Astrocyte (in vitro differentiated cells and primary cell): ENCODE measurements around the gene EHD1. TPM values are rescaled to one million over a fixed set of nuclear protein-coding genes. Genes with fewer than 3 reads are reported as not detected.

Experiments used
- DNase-seq: peaks from one replicate; pipeline ENCODE4 v3.0.0-alpha.2; 2010; ENCODE audit warnings: low read depth
- FAIRE-seq: peaks from 2 replicates; lab custom pipeline; 2011; peaks lifted over from hg19 to GRCh38; lab: Jason Lieb, UNC
- H2AFZ ChIP-seq: 2 replicates; pipeline ENCODE4 v1.6.0; 2012; ENCODE audit warnings: low read depth, low read length, inconsistent platforms
- H3K27ac ChIP-seq: 2 replicates; pipeline ENCODE4 v1.5.1; 2011; ENCODE audit warnings: low read depth, low read length, inconsistent platforms
- H3K27me3 ChIP-seq: 2 replicates; pipeline ENCODE4 v1.6.0; 2011; ENCODE audit warnings: low read length, inconsistent platforms; ENCODE audit not compliant: insufficient read depth
- H3K36me3 ChIP-seq: 2 replicates; pipeline ENCODE4 v1.5.1; 2011; ENCODE audit warnings: low read length, inconsistent platforms; ENCODE audit not compliant: insufficient read depth
- H3K4me1 ChIP-seq: 2 replicates; pipeline ENCODE4 v1.5.1; 2011; ENCODE audit warnings: low read length, inconsistent platforms; ENCODE audit not compliant: insufficient read depth
- H3K4me2 ChIP-seq: 2 replicates; pipeline ENCODE4 v1.6.0; 2012; ENCODE audit warnings: low read length, inconsistent platforms
- H3K4me3 ChIP-seq: 2 replicates; pipeline ENCODE4 v1.5.1; 2011; ENCODE audit warnings: low read depth, mild to moderate bottlenecking, low read length, inconsistent platforms; ENCODE audit not compliant: insufficient read depth
- H3K79me2 ChIP-seq: 2 replicates; pipeline ENCODE4 v1.6.0; 2012; ENCODE audit warnings: mild to moderate bottlenecking, low read length, inconsistent platforms; ENCODE audit not compliant: insufficient read depth
- H3K9ac ChIP-seq: 2 replicates; pipeline ENCODE4 v1.6.0; 2012; ENCODE audit warnings: mild to moderate bottlenecking, low read length, inconsistent platforms
- H3K9me3 ChIP-seq: 2 replicates; pipeline ENCODE4 v1.5.1; 2012; ENCODE audit warnings: low read depth, mild to moderate bottlenecking, low read length, inconsistent platforms; ENCODE audit not compliant: insufficient read depth
- H4K20me1 ChIP-seq: 2 replicates; pipeline ENCODE4 v1.6.0; 2012; ENCODE audit warnings: low read length, inconsistent platforms; ENCODE audit not compliant: insufficient read depth
- H3K27ac Mint-ChIP-seq: one replicate; pipeline ENCODE4 v1.8.0; 2021; ENCODE audit warnings: mild to moderate bottlenecking, mixed read lengths; ENCODE audit not compliant: unreplicated experiment
- H3K27me3 Mint-ChIP-seq: one replicate; pipeline ENCODE4 v1.8.0; 2021; ENCODE audit warnings: low read depth, mixed read lengths; ENCODE audit not compliant: unreplicated experiment
- H3K36me3 Mint-ChIP-seq: one replicate; pipeline ENCODE4 v1.8.0; 2021; ENCODE audit warnings: low read depth, mixed read lengths; ENCODE audit not compliant: unreplicated experiment
- H3K4me1 Mint-ChIP-seq: one replicate; pipeline ENCODE4 v1.8.0; 2021; ENCODE audit warnings: low read depth, mixed read lengths; ENCODE audit not compliant: unreplicated experiment
- H3K4me3 Mint-ChIP-seq: one replicate; pipeline ENCODE4 v1.8.0; 2021; ENCODE audit warnings: mild to moderate bottlenecking, moderate library complexity, mixed read lengths; ENCODE audit not compliant: unreplicated experiment
- H3K9me3 Mint-ChIP-seq: one replicate; pipeline ENCODE4 v1.8.0; 2021; ENCODE audit warnings: mild to moderate bottlenecking, mixed read lengths; ENCODE audit not compliant: unreplicated experiment
- EZH2 ChIP-seq: IDR thresholded peaks from 2 replicates; pipeline ENCODE4 v1.6.1; 2012; ENCODE audit warnings: mild to moderate bottlenecking, low read length, inconsistent platforms; ENCODE audit not compliant: insufficient read depth
- total RNA-seq: library from RNA; stranded (reverse); gene quantifications from 2 replicates; pipeline ENCODE4 v1.2.1, GENCODE V29; 2021
- TF ChIP-seq, protein P1 (sequence below): IDR thresholded peaks from 2 replicates; pipeline ENCODE4 v1.5.1; 2011; ENCODE audit warnings: low read depth, mild to moderate bottlenecking, inconsistent platforms, low read length, moderate library complexity; ENCODE audit not compliant: insufficient read depth

Gene EHD1
- total RNA-seq, 1 donor from 2014 or later = 201 TPM

DNA sequence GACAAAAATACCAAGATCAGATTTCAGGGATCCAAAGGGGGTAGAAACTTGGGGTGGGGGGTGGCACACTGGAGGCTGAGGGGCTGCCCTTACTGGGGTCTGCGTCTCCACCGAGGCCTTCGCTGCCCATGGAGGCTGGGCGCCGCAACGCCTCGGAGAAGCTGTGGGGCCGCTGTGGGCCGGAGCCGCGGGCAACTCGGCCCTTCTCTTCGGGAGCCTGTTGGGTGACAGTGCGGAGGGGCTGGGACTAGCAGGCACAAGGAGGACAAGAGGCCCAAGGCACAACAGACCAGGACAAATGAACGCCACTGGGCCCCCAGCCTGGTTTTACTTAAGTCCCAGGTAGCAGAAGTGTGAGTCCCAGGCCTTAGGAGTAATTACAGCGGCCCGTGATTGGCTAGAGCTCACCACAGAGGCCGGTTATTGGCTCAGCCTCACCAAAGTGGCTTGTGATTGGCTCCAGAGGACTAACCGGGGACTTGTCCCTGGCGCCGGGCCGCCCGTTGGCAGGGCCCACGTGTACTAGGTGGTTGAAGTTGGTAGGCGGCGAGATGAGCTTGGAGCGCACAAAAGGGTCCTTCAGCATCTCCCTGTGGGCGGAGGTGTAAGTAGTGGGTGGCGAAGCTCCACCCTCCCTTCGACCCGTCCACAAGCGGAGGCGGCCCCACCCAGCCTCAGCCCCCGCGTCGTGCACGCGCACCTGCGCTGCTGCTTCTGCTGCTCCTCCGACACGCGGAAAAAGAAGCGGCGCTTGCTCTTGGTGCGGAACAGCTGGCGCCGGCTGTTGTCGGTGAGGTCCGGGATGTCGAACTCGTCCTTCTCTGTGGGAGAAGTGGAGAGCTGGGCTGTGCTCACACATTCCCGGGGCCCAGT lies 51.6 kb downstream of the EHD1 start:
- Mint-ChIP-seq H3K27ac (no peak overlapping the region), H3K9me3 (no peaks in the 10 kb centered on the region), H3K4me1 (no peaks in the 10 kb centered on the region), H3K36me3 (no peaks in the 10 kb centered on the region), H3K27me3 (peaks cover 5% of the 10 kb centered on the region), H3K4me3 (no peak overlapping the region)
- no peaks in the 10 kb centered on the region for H3K9me3 ChIP-seq
- no peak for FAIRE-seq
- DNase-seq = no peak
- no peak overlapping the region for H3K9ac ChIP-seq
- TF ChIP-seq, protein P1, sequence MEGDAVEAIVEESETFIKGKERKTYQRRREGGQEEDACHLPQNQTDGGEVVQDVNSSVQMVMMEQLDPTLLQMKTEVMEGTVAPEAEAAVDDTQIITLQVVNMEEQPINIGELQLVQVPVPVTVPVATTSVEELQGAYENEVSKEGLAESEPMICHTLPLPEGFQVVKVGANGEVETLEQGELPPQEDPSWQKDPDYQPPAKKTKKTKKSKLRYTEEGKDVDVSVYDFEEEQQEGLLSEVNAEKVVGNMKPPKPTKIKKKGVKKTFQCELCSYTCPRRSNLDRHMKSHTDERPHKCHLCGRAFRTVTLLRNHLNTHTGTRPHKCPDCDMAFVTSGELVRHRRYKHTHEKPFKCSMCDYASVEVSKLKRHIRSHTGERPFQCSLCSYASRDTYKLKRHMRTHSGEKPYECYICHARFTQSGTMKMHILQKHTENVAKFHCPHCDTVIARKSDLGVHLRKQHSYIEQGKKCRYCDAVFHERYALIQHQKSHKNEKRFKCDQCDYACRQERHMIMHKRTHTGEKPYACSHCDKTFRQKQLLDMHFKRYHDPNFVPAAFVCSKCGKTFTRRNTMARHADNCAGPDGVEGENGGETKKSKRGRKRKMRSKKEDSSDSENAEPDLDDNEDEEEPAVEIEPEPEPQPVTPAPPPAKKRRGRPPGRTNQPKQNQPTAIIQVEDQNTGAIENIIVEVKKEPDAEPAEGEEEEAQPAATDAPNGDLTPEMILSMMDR = no peak
- TF ChIP-seq EZH2 = no peak
- no peaks in the 10 kb centered on the region for H3K27me3 ChIP-seq
- no peaks in the 10 kb centered on the region for H3K4me1 ChIP-seq
- H3K4me2 ChIP-seq = no peak overlapping the region
- H2AFZ ChIP-seq = no peak overlapping the region
- no peak overlapping the region for H3K4me3 ChIP-seq
- no peak overlapping the region for H3K27ac ChIP-seq
- no peaks in the 10 kb centered on the region for H4K20me1 ChIP-seq
- no peaks in the 10 kb centered on the region for H3K36me3 ChIP-seq
- no peaks in the 10 kb centered on the region for H3K79me2 ChIP-seq

DNA sequence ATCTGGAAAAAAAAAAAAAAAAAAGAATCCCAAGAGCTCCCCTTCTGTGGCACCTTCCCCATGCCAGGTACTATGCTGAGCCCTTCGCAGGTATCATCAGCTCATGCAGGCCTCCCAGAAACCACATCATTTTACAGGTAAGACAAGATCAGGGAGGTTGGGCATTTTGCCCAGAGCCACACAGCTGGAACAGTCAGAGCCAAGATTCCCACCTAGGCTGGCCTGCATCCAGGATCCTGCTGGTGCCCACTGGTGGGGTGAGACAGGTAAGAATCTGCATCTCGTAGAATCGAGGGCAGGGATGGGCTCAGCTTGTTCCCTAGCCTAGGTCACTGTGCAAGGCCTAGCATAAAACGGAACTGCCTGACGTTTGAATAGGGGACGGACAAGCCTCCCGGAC lies 52.4 kb downstream of the EHD1 start:
- no peak overlapping the region for H2AFZ ChIP-seq
- H3K4me1 ChIP-seq = no peaks in the 10 kb centered on the region
- H3K4me1 Mint-ChIP-seq = no peaks in the 10 kb centered on the region
- no peak overlapping the region for H3K4me3 ChIP-seq
- TF ChIP-seq EZH2 = no peak
- TF ChIP-seq, protein P1 = no peak
- no peaks in the 10 kb centered on the region for H3K27me3 ChIP-seq
- H3K9me3 ChIP-seq = no peaks in the 10 kb centered on the region
- DNase-seq (no peak), FAIRE-seq (no peak)
- H3K27ac ChIP-seq = no peak overlapping the region
- no peak overlapping the region for H3K4me2 ChIP-seq
- no peak overlapping the region for H3K4me3 Mint-ChIP-seq
- no peak overlapping the region for H3K9ac ChIP-seq
- no peaks in the 10 kb centered on the region for H3K79me2 ChIP-seq
- no peak overlapping the region for H3K27ac Mint-ChIP-seq
- H4K20me1 ChIP-seq = no peaks in the 10 kb centered on the region
- peaks cover 5% of the 10 kb centered on the region for H3K27me3 Mint-ChIP-seq
- no peaks in the 10 kb centered on the region for H3K36me3 Mint-ChIP-seq
- no peaks in the 10 kb centered on the region for H3K36me3 ChIP-seq
- no peaks in the 10 kb centered on the region for H3K9me3 Mint-ChIP-seq

DNA sequence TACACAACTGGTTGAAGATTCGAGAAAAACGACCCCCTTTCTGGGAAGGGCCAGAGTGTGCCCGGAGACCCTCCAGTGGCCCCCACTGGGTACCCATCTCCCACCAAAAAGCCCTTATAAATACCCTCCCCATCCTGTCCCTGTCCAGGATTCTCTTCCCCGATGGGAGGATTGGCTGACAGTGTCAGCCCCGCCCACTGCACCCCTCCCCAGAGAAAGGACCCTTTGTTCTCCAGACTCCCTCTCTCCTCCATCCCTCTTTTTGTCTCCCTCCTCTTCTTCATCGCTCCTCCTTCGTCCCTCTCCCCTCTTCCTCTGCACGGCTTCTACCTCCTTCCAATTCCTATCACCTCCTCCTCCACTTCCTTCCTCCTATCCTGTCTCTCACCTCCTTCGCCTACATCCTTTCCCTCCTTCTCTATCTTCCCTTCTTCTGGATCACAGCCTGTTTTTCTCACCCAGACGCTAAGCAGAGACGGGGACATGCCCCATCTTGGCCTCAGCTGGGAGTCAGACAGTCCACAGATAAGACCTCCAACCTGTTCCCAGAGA lies 54.8 kb downstream of the EHD1 start:
- no peak for FAIRE-seq
- Histone ChIP-seq H3K27ac (no peak overlapping the region), H2AFZ (no peak overlapping the region), H3K9ac (no peak overlapping the region), H4K20me1 (no peaks in the 10 kb centered on the region), H3K9me3 (no peaks in the 10 kb centered on the region), H3K79me2 (no peaks in the 10 kb centered on the region), H3K36me3 (no peaks in the 10 kb centered on the region), H3K4me3 (no peak overlapping the region), H3K4me1 (no peaks in the 10 kb centered on the region), H3K27me3 (no peaks in the 10 kb centered on the region), H3K4me2 (no peak overlapping the region)
- Mint-ChIP-seq H3K4me1 (no peaks in the 10 kb centered on the region), H3K27me3 (no peaks in the 10 kb centered on the region), H3K4me3 (no peak overlapping the region), H3K36me3 (no peaks in the 10 kb centered on the region), H3K27ac (no peak overlapping the region), H3K9me3 (no peaks in the 10 kb centered on the region)
- TF ChIP-seq, protein P1 = no peak
- TF ChIP-seq EZH2 = no peak
- DNase-seq = no peak
